GM12801 (cell line): Measurements from ENCODE around the gene RMI2.

Experiments used
- CTCF ChIP-seq: IDR thresholded peaks from one replicate; pipeline ENCODE4 v1.5.1; 2011; ENCODE audit warnings: control low read depth; ENCODE audit not compliant: insufficient read length; ENCODE audit errors: extremely low read depth

Gene RMI2

GRCh38 chr16:11299865-11300559 is 45.2 kb upstream of the RMI2 start:
- no peak for TF ChIP-seq CTCF

- no peak for TF ChIP-seq CTCF
Observed at GRCh38 chr16:11300560-11300892, 44.7 kb upstream of the RMI2 start.

GRCh38 chr16:11301645-11302501 is 43.4 kb upstream of the RMI2 start:
- TF ChIP-seq CTCF, result no peak

GRCh38 chr16:11302977-11303376 is 42.3 kb upstream of the RMI2 start:
- TF ChIP-seq CTCF, result no peak

- no peak for TF ChIP-seq CTCF
Observed at GRCh38 chr16:11303405-11304138, 41.7 kb upstream of the RMI2 start.

GRCh38 chr16:11306381-11306780 is 38.9 kb upstream of the RMI2 start:
- TF ChIP-seq CTCF, result no peak

- TF ChIP-seq CTCF, result no peak
Observed at GRCh38 chr16:11306997-11307638, 38.1 kb upstream of the RMI2 start.
